ENCODE results near the gene NOD2. TPM values are rescaled to one million over a fixed set of nuclear protein-coding genes. Genes with fewer than 3 reads are reported as not detected.

Gene NOD2
- total and polyA plus RNA-seq, 12 donors: 0.13 to 4.9 (median 0.48) TPM

DNA sequence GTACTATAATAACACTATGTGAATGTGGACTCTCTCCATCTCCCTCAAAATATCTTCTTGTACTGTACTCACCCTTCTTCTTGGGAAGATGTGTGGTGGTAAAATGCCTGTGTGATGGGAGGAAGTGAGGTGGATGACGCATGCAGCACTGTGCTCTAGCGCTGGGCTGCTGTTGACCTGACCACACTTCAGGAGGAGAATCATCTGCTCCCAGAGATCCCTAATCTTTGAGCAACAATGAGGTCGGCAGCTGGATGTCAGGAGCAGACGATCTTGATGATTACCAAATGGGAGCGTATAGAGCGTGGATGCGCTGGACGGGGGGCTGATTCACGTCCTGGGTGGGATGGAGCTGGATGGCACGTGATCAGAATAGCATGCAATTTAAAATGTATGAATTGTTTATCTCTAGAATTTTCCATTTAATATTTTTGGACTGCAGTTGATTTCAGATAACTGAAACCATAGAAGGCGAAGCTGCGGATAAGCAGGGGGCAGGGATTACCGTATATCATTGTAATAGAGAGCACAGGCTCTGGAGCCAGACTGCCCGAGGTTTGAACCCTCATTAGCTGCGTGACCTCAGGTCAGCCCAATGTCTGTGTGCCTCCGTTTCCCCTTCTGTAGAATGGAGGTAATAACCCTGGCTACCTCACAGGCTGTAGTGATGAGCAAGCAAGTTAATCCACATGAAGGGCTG, 24.8 kb downstream of the NOD2 start:
- no peak for TF ChIP-seq CTCF (IDR thresholded peaks at IDR 0.05)
- no peaks in the 10 kb centered on the region for H3K9me3 ChIP-seq
- DNase-seq (no peak), ATAC-seq (no peak)
- H3K4me1 ChIP-seq: peaks cover 0 to 37% (median 0%) of the 10 kb centered on the region in 9 donors
- 64 to 65% methylated on average over 16 of the region's 16 CpGs for WGBS, 2 donors
- intact Hi-C loops (cut with DNase I): no loop called here
- H3K27ac ChIP-seq: no peak overlapping the region
- peaks cover 0 to 19% (median 0%) of the 10 kb centered on the region in 9 donors for H3K36me3 ChIP-seq
- peaks cover 0 to 5% (median 0%) of the 10 kb centered on the region in 7 donors for H3K27me3 ChIP-seq
- H3K4me3 ChIP-seq: no peak overlapping the region

DNA sequence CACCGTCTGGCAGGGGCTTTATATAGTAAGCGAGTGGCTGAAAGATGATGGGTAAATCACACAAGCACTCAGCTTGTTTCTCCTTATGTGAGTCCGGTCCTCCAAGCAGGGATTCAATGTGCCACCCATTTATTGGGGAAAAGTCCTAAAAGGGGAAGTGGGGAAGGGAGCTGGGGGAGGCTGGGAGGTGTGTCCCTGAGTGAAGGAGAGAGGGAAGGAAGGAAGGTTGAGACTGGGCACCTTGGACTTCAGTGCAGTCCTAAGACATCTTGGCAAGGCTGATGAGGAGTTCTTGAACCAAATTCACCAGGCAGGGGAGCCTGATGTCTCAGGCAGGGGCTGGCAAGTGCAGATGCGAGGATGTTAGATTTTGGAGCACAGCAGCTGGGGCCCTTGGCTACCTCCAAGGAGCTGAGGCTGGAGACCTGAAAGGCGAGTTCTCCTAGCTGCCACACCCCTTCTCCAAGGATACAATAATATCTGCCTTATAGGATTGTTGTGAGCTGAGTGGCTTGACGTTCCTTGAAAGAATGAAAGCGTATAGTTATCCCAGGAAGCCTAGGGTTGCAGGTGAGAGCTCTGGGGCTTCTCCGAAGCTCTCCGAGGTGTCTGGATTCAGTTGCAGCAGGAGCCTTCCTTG, 25.5 kb downstream of the NOD2 start:
- 77 to 83% methylated on average over 9 of the region's 9 CpGs for WGBS, 2 donors
- ATAC-seq (no peak), DNase-seq (no peak)
- TF ChIP-seq CTCF (IDR thresholded peaks at IDR 0.05): no peak
- peaks cover 0 to under 1% (median 0%) of the 10 kb centered on the region in 11 donors for H3K9me3 ChIP-seq
- no peak overlapping the region for H3K4me3 ChIP-seq
- intact Hi-C loops (cut with DNase I): no loop called here
- H3K27ac ChIP-seq: no peak overlapping the region
- H3K36me3 ChIP-seq: peaks cover 0 to 26% (median 0%) of the 10 kb centered on the region in 9 donors
- peaks cover 0 to 30% (median 0%) of the 10 kb centered on the region in 9 donors for H3K4me1 ChIP-seq
- peaks cover 0 to 5% (median 0%) of the 10 kb centered on the region in 7 donors for H3K27me3 ChIP-seq

GRCh38 chr16:50719401-50720337, 26.3 kb downstream of the NOD2 start:
- Histone ChIP-seq H3K36me3 (peaks cover 0 to 32% (median 0%) of the 10 kb centered on the region in 9 donors), H3K27me3 (peaks cover 0 to 5% (median 0%) of the 10 kb centered on the region in 7 donors), H3K9me3 (peaks cover 0 to 8% (median 0%) of the 10 kb centered on the region in 11 donors), H3K4me3 (no peak overlapping the region), H3K4me1 (peaks cover 0 to 25% (median 0%) of the 10 kb centered on the region in 9 donors), H3K27ac (no peak overlapping the region)
- WGBS, 2 donors: 75 to 81% methylated on average over 20 of the region's 20 CpGs
- intact Hi-C loops (cut with DNase I): no loop called here
- ATAC-seq (no peak), DNase-seq (no peak)
- no peak for TF ChIP-seq CTCF (IDR thresholded peaks at IDR 0.05)

All from heart right ventricle (tissue), 16 donors.